ENCODE measurements around the gene UBQLN1. TPM values are rescaled to one million over a fixed set of nuclear protein-coding genes. Genes with fewer than 3 reads are reported as not detected.

The UBQLN1 gene
- total and polyA plus RNA-seq, 7 donors, result 89.3 to 237 (median 151) TPM

DNA sequence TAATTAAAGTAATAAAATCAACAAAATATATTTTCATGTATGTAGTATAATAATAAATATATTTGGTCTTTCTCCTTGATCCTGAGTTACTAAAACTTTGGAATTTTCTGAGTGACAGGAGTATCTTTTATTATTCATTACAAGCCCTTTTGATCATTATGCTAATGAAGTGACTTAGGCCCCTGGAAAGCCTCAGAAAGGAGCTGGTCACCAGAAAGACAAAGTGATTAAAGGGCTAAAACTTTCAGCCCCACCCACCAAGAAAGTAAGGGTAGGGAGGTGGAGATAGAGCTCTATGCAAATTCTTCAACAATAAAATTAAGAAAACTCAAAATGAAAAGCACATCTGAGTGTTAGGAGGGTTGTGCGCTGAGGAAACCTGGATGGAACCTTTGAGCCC lies 27.5 kb downstream of the UBQLN1 start:
- intact Hi-C loops (cut with DNase I), result no loop called here

DNA sequence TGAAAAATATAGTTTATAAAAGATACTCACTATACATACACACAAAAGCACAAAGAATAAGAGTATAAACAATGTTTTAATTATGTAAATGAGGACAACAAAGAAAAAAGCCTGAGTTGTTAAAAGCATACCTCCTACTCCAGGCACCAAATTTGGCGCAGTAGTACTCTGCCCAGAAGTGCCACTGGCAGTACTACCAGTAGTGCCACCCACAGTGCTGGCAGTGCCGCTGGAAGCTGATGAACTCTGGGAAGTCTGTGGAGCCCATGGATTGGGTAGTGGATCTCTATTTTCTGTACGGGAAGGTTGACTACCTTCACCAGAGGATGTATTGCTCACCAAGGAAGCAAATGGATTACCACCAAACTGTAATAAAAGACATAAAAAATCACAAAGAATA lies 30.2 kb downstream of the UBQLN1 start:
- DNase-seq, result no peak
- 90 to 94% (median 92%) methylated on average over 3 of the region's 3 CpGs for WGBS, 3 donors
- Histone ChIP-seq H3K27me3 (ENCODE audit: insufficient read depth in 3 of 3, low read length in 2 of 3) (no peaks in the 10 kb centered on the region), H3K4me1 (no peaks in the 10 kb centered on the region), H3K27ac (no peak overlapping the region), H3K36me3 (ENCODE audit: insufficient read depth in 1 of 2, low read depth in 1 of 2) (peaks cover 5 to 95% of the 10 kb centered on the region in 2 donors), H3K9me3 (no peaks in the 10 kb centered on the region), H3K4me3 (no peak overlapping the region)
- intact Hi-C loops (cut with DNase I), result no loop called here
- ATAC-seq, result peak in 2 of 4 donors; percentile 24 to 33
- TF ChIP-seq, protein P1, sequence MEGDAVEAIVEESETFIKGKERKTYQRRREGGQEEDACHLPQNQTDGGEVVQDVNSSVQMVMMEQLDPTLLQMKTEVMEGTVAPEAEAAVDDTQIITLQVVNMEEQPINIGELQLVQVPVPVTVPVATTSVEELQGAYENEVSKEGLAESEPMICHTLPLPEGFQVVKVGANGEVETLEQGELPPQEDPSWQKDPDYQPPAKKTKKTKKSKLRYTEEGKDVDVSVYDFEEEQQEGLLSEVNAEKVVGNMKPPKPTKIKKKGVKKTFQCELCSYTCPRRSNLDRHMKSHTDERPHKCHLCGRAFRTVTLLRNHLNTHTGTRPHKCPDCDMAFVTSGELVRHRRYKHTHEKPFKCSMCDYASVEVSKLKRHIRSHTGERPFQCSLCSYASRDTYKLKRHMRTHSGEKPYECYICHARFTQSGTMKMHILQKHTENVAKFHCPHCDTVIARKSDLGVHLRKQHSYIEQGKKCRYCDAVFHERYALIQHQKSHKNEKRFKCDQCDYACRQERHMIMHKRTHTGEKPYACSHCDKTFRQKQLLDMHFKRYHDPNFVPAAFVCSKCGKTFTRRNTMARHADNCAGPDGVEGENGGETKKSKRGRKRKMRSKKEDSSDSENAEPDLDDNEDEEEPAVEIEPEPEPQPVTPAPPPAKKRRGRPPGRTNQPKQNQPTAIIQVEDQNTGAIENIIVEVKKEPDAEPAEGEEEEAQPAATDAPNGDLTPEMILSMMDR (IDR thresholded peaks at IDR 0.05), result no peak

More for the DNA sequence above, 27.5 kb downstream of the UBQLN1 start:
- Histone ChIP-seq H3K9me3 (no peaks in the 10 kb centered on the region), H3K4me3 (no peak overlapping the region), H3K36me3 (ENCODE audit: insufficient read depth in 1 of 2, low read depth in 1 of 2) (peaks cover 5 to 75% of the 10 kb centered on the region in 2 donors), H3K27ac (no peak overlapping the region), H3K27me3 (ENCODE audit: insufficient read depth in 3 of 3, low read length in 2 of 3) (no peaks in the 10 kb centered on the region), H3K4me1 (peaks cover 4% of the 10 kb centered on the region)
- DNase-seq (no peak), ATAC-seq (no peak)
- TF ChIP-seq, protein P1 (IDR thresholded peaks at IDR 0.05), result no peak
- WGBS, 3 donors, result 98 to 100% (median 100%) methylated on average over 1 of the region's 1 CpG

DNA sequence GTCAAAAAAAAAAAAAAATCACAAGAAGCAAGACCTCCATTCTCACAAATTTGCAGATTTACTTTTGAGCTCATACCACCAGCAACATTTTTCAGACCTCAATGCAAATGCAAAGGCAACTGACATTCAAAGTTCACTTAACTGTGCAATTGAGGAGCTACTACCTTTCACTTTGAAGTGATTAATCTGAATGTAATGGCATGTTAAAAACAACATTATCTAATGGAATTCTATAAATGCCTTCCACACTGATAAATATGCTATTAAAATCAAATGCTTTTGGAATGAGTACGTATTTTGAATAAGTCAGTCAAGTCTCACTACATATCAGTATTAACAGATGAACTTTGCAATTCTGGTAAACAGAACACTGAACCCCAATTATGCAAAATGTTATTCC lies 32.3 kb downstream of the UBQLN1 start:
- H3K4me1 ChIP-seq, result no peaks in the 10 kb centered on the region
- no peak for ATAC-seq
- H3K36me3 ChIP-seq (ENCODE audit: insufficient read depth in 1 of 2, low read depth in 1 of 2), result peaks cover 5 to 96% of the 10 kb centered on the region in 2 donors
- TF ChIP-seq, protein P1 (IDR thresholded peaks at IDR 0.05), result no peak
- no peak overlapping the region for H3K27ac ChIP-seq
- DNase-seq, result no peak
- no peak overlapping the region for H3K4me3 ChIP-seq
- no peaks in the 10 kb centered on the region for H3K9me3 ChIP-seq
- no peaks in the 10 kb centered on the region for H3K27me3 ChIP-seq (ENCODE audit: insufficient read depth in 3 of 3, low read length in 2 of 3)
- intact Hi-C loops (cut with DNase I), result no loop called here
- WGBS, 3 donors, result 86 to 100% (median 94%) methylated on average over 1 of the region's 1 CpG

DNA sequence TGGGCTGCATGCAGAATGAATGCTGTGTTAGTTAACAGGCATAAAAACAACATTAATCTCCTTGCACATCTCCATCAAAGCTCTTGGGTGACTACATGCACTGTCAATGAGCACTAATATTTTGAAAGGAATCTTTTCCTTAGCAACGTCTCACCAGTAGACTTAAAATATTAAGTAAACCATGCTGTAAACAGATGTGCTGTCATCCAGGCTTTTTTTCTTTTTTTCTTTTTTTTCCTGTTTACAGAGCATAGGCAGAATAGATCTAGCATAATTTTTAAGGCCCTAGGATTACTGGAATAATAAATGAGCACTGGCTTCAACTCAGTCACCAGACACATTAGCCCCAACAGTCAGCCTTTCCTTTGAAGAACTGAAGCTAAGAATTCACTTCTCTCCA lies 36.3 kb downstream of the UBQLN1 start:
- no peak overlapping the region for H3K27ac ChIP-seq
- no peak for ATAC-seq
- peaks cover 5 to 97% of the 10 kb centered on the region in 2 donors for H3K36me3 ChIP-seq (ENCODE audit: insufficient read depth in 1 of 2, low read depth in 1 of 2)
- H3K4me1 ChIP-seq, result no peaks in the 10 kb centered on the region
- H3K4me3 ChIP-seq, result no peak overlapping the region
- no peaks in the 10 kb centered on the region for H3K27me3 ChIP-seq (ENCODE audit: insufficient read depth in 3 of 3, low read length in 2 of 3)
- 35 to 60% (median 42%) methylated on average over 1 of the region's 1 CpG for WGBS, 3 donors
- intact Hi-C loops (cut with DNase I), result no loop called here
- no peak for DNase-seq
- no peaks in the 10 kb centered on the region for H3K9me3 ChIP-seq
- TF ChIP-seq, protein P1 (IDR thresholded peaks at IDR 0.05), result no peak

DNA sequence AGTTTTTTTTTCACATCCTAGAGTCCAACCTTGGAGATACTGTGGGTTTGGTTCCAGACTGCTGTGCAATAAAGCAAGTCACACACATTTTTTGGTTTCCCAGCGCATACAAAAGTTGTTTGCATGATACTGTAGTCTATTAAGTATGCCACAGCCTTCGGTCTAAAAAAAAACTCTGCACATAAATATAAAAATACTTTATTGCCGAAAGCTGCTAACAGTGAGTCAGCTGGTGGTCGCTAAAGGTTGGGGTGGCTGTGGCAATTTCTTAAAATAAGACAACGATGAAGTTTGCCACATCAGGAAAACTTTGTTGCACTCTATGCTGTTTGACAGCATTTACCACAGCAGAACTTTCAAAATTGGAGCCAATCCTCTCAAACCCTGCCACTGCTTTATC lies 37.4 kb downstream of the UBQLN1 start:
- DNase-seq, result no peak
- Histone ChIP-seq H3K27me3 (ENCODE audit: insufficient read depth in 3 of 3, low read length in 2 of 3) (no peaks in the 10 kb centered on the region), H3K4me3 (no peak overlapping the region), H3K36me3 (ENCODE audit: insufficient read depth in 1 of 2, low read depth in 1 of 2) (peaks cover 5 to 97% of the 10 kb centered on the region in 2 donors), H3K9me3 (no peaks in the 10 kb centered on the region), H3K27ac (peak overlapping the region; percentile 5), H3K4me1 (no peaks in the 10 kb centered on the region)
- intact Hi-C loops (cut with DNase I), result no loop called here
- TF ChIP-seq, protein P1 (IDR thresholded peaks at IDR 0.05), result no peak
- peak in 3 of 4 donors; percentile 18 to 30 (median 30) for ATAC-seq
- WGBS, 3 donors, result 64 to 87% (median 72%) methylated on average over 5 of the region's 5 CpGs
